ENCODE data around the gene CACNA1D. TPM values are rescaled to one million over a fixed set of nuclear protein-coding genes. Genes with fewer than 3 reads are reported as not detected.

CACNA1D gene
- total RNA-seq, 1 experiment from 2014 or later: 1.1 TPM

- no TSS peak for BruUV-seq (replicated peaks)
- H3K36me3 ChIP-seq (ENCODE audit: control insufficient read depth in 1 of 2, insufficient read depth in 2 of 2, low read length in 2 of 2): no peaks in the 10 kb centered on the region
- H3K4me3 ChIP-seq (replicated peaks in 1 of 2; ENCODE audit: low read depth in 1 of 2, low read length in 2 of 2): no peak overlapping the region
- no peaks in the 10 kb centered on the region for H3K27me3 ChIP-seq (ENCODE audit: insufficient read depth, low read length)
- H3K27ac ChIP-seq (ENCODE audit: low read depth, low read length): no peak overlapping the region
- no peaks in the 10 kb centered on the region for H3K79me2 ChIP-seq (ENCODE audit: insufficient read depth, low read length)
- H3K4me1 ChIP-seq (ENCODE audit: control insufficient read depth in 1 of 2, insufficient read depth in 2 of 2, low read length in 2 of 2): no peaks in the 10 kb centered on the region
- no peaks in the 10 kb centered on the region for H4K20me1 ChIP-seq (ENCODE audit: insufficient read depth)
- H3K9me2 ChIP-seq (ENCODE audit: insufficient read depth): no peaks in the 10 kb centered on the region
- ChIA-PET RAD21 (ENCODE audit: low non-redundant PET in 1 of 2, low total read pairs in 2 of 2, uncharacterized antibody in 2 of 2, unreplicated experiment in 2 of 2) (interaction anchor here in 1 of 2 experiments (0.7 kb wide), 1 partner anchor 89 kb away, joined by 4 read pairs; no protein-coding TSS in a partner anchor), CTCF (no interaction called here), POLR2A (no interaction called here)
- H2AFZ ChIP-seq (ENCODE audit: low read depth, low read length, poor library complexity, severe bottlenecking): no peak overlapping the region
- DNase-seq (ENCODE audit: low read depth, low spot score) (no peak), ATAC-seq (no peak)
- TF ChIP-seq CEBPB (IDR thresholded peaks at IDR 0.05; ENCODE audit: low read depth) (no peak), EGR1 (IDR thresholded peaks at IDR 0.05; ENCODE audit: low read depth) (no peak), REST (IDR thresholded peaks at IDR 0.05; ENCODE audit: low read depth) (no peak), POLR2AphosphoS5 (IDR thresholded peaks at IDR 0.05; ENCODE audit: low read depth, low read length) (no peak), ZBTB33 (IDR thresholded peaks at IDR 0.05; ENCODE audit: extremely low read depth, insufficient replicate concordance, low read length) (no peak), JUND (IDR thresholded peaks at IDR 0.05) (no peak), FOSL1 (IDR thresholded peaks at IDR 0.05; ENCODE audit: low read depth) (no peak), ELF1 (IDR thresholded peaks at IDR 0.05; ENCODE audit: borderline replicate concordance, low read depth) (no peak), ZFX (IDR thresholded peaks at IDR 0.05) (no peak), ATF3 (IDR thresholded peaks at IDR 0.05) (no peak), EZH2 (IDR thresholded peaks at IDR 0.05) (no peak), CBX3 (IDR thresholded peaks at IDR 0.05; ENCODE audit: low read depth) (no peak)
- H3K9me3 ChIP-seq (ENCODE audit: control insufficient read depth in 1 of 2, insufficient read depth in 1 of 2, low read depth in 1 of 2, low read length in 2 of 2): no peaks in the 10 kb centered on the region
- intact Hi-C loops (cut with micrococcal nuclease): no loop called here
- H3K9ac ChIP-seq (ENCODE audit: low read length): no peak overlapping the region
- H3K4me2 ChIP-seq (ENCODE audit: low read length): no peak overlapping the region
Observed at GRCh38 chr3:53478166-53478830, 16.1 kb upstream of the CACNA1D start.

All from HCT116 (cell line).